ENCODE data around the gene OXSM.

DNA sequence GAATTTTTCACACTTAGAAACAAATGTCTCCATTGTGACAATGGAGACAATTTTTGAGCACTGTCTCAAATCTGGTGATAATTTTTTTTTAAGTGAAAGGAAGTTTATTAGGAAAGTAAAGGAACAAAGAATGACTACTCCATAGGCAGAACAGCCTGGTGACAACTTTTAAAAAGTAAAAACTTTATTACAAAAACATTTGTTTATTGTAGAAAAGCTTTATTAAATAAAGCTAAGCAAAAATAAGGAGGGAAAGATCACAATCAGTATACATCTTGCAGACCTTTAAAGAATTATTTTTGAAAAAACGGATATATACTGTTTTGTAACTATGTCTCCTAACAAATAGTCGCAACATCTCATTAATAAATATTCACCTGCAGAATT lies 688 bp upstream of the OXSM start:
- TF ChIP-seq, protein P1, sequence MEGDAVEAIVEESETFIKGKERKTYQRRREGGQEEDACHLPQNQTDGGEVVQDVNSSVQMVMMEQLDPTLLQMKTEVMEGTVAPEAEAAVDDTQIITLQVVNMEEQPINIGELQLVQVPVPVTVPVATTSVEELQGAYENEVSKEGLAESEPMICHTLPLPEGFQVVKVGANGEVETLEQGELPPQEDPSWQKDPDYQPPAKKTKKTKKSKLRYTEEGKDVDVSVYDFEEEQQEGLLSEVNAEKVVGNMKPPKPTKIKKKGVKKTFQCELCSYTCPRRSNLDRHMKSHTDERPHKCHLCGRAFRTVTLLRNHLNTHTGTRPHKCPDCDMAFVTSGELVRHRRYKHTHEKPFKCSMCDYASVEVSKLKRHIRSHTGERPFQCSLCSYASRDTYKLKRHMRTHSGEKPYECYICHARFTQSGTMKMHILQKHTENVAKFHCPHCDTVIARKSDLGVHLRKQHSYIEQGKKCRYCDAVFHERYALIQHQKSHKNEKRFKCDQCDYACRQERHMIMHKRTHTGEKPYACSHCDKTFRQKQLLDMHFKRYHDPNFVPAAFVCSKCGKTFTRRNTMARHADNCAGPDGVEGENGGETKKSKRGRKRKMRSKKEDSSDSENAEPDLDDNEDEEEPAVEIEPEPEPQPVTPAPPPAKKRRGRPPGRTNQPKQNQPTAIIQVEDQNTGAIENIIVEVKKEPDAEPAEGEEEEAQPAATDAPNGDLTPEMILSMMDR (IDR thresholded peaks at IDR 0.05; ENCODE audit: low read depth, low read length), result no peak
- TF ChIP-seq EZH2phosphoT487 (IDR thresholded peaks at IDR 0.05; ENCODE audit: low read depth), result no peak

All from OCI-LY3 (cell line).